OCI-LY1 (cell line): ENCODE results near the gene MMEL1.

ENCODE experiments used
- H2AFZ ChIP-seq: fragments of 200-600 bp; sonication (generic), shearing (Covaris generic); 2 replicates; pipeline ENCODE4 v1.6.0; 2014; ENCODE audit warnings: antibody characterized with exemption, mild to moderate bottlenecking, low read length
- H3F3A ChIP-seq: fragments of 200-600 bp; sonication (generic), shearing (Covaris generic); 2 replicates; pipeline ENCODE4 v1.6.0; 2014; ENCODE audit warnings: mild to moderate bottlenecking, antibody characterized with exemption, low read length, moderate library complexity; ENCODE audit not compliant: insufficient read depth
- H3K27ac ChIP-seq: fragments of 200-600 bp; sonication (generic); 2 replicates; pipeline ENCODE4 v1.5.1; 2014; ENCODE audit warnings: low read length, mixed run types, mild to moderate bottlenecking, low read depth; ENCODE audit not compliant: poor library complexity, severe bottlenecking
- H3K27me3 ChIP-seq: fragments of 200-600 bp; sonication (generic); 2 replicates; pipeline ENCODE4 v1.6.0; 2014; ENCODE audit warnings: antibody characterized with exemption, mild to moderate bottlenecking, low read length, moderate library complexity; ENCODE audit not compliant: insufficient read depth
- H3K36me3 ChIP-seq: fragments of 200-600 bp; sonication (generic); 2 replicates; pipeline ENCODE4 v1.6.1; 2014; ENCODE audit warnings: mild to moderate bottlenecking, antibody characterized with exemption, low read length, moderate library complexity, mixed read lengths; ENCODE audit not compliant: insufficient read depth
- H3K4me1 ChIP-seq: fragments of 200-600 bp; sonication (generic); 2 replicates; pipeline ENCODE4 v1.5.1; 2014; ENCODE audit warnings: mild to moderate bottlenecking, low read length, moderate library complexity; ENCODE audit not compliant: insufficient read depth, severe bottlenecking
- H3K4me2 ChIP-seq: fragments of 200-600 bp; sonication (generic), shearing (Covaris generic); 2 replicates; pipeline ENCODE4 v1.6.1; 2014; ENCODE audit warnings: low read length
- H3K4me3 ChIP-seq: fragments of 200-600 bp; sonication (generic); 2 replicates; pipeline ENCODE4 v1.5.1; 2014; ENCODE audit warnings: low read length, low read depth, mild to moderate bottlenecking, mixed read lengths; ENCODE audit not compliant: poor library complexity, severe bottlenecking
- H3K79me2 ChIP-seq: fragments of 200-600 bp; shearing (Covaris generic); 2 replicates; pipeline ENCODE4 v1.6.1; 2016; ENCODE audit warnings: mixed run types, low read length, mixed read lengths; ENCODE audit not compliant: insufficient read depth
- H3K9ac ChIP-seq: fragments of 200-600 bp; sonication (generic), shearing (Covaris generic); 2 replicates; pipeline ENCODE4 v1.6.1; 2014; ENCODE audit warnings: mild to moderate bottlenecking, low read length, mixed read lengths
- H3K9me2 ChIP-seq: fragments of 200-600 bp; sonication (generic), shearing (Covaris generic); 2 replicates; pipeline ENCODE4 v1.6.1; 2014; ENCODE audit warnings: low read depth, mild to moderate bottlenecking, low read length, mixed read lengths
- H3K9me3 ChIP-seq: fragments of 200-600 bp; shearing (Covaris generic); 2 replicates; pipeline ENCODE4 v1.6.1; 2014; ENCODE audit warnings: low read length, mixed read lengths
- H4K20me1 ChIP-seq: fragments of 200-600 bp; sonication (generic), shearing (Covaris generic); 2 replicates; pipeline ENCODE4 v1.6.0; 2016; ENCODE audit warnings: mild to moderate bottlenecking, low read length; ENCODE audit not compliant: insufficient read depth
- CTCF ChIP-seq: fragments of 200-600 bp; sonication (generic), shearing (Covaris generic); IDR thresholded peaks from 2 replicates; pipeline ENCODE4 v1.5.1; 2017; ENCODE audit warnings: mild to moderate bottlenecking, antibody characterized with exemption, low read length, moderate library complexity, mixed read lengths
- EZH2 ChIP-seq: fragments of 200-600 bp; sonication (generic), shearing (Covaris generic); IDR thresholded peaks from 2 replicates; pipeline ENCODE4 v1.8.0; 2017; ENCODE audit warnings: borderline replicate concordance, mixed run types, mild to moderate bottlenecking, antibody characterized with exemption, low read length, moderate library complexity, mixed read lengths

The MMEL1 gene

DNA sequence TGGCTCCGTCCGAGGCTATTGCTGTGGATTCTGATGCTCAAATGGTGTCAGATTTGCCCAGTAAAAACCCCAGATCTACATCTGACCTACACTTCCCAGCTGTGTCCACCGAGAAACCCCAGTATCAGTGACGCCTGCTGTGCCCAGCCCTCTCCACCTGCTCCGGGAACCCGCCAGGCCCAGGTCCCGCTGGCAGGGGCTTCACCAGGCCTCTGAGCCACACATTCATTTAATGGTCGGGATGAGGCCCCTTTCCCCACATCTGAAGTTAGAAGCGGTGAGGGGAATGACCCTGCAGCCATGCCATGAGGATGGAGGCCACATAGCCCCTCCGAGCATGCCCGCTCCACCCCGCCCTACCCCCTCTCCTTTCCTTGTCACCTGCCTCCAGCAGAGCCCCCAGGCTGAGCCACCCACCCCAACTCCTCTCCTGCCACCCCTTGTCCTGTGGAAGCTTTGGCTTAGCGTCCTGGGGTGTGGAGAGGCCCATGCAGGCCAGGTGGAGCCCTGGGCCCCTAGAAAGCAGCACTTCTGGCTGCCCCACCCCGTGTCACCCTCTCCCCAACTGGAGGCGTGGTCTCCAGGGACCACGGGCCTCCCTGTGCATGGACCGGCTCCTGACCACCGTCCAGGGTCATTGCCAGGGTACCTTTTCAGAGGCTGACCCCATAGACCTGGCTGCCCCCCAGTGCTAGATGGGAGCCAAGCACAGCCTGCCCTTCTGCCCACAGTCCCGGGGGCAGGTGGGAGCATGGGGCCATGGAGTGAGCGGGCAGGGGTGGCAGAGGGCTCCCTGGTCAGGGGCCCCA, 68.6 kb downstream of the MMEL1 start:
- H3K9me2 ChIP-seq: no peaks in the 10 kb centered on the region
- H3K4me3 ChIP-seq: no peak overlapping the region
- H3K27ac ChIP-seq: no peak overlapping the region
- H3K9ac ChIP-seq: no peak overlapping the region
- H3K4me2 ChIP-seq: no peak overlapping the region
- H3K79me2 ChIP-seq: no peaks in the 10 kb centered on the region
- no peaks in the 10 kb centered on the region for H3F3A ChIP-seq
- no peak overlapping the region for H2AFZ ChIP-seq
- no peaks in the 10 kb centered on the region; the same call in 1 of the 2 replicates for H3K27me3 ChIP-seq
- H3K9me3 ChIP-seq: no peaks in the 10 kb centered on the region
- H3K4me1 ChIP-seq: no peaks in the 10 kb centered on the region
- H4K20me1 ChIP-seq: no peaks in the 10 kb centered on the region
- no peak for TF ChIP-seq EZH2
- no peak for TF ChIP-seq CTCF
- no peaks in the 10 kb centered on the region for H3K36me3 ChIP-seq

- H2AFZ ChIP-seq: no peak overlapping the region
- no peaks in the 10 kb centered on the region for H3K79me2 ChIP-seq
- no peak for TF ChIP-seq CTCF
- no peak for TF ChIP-seq EZH2
- H3K9ac ChIP-seq: no peak overlapping the region
- H3K36me3 ChIP-seq: no peaks in the 10 kb centered on the region
- no peaks in the 10 kb centered on the region for H4K20me1 ChIP-seq
- H3K4me3 ChIP-seq: no peak overlapping the region
- H3K27ac ChIP-seq: no peak overlapping the region
- no peaks in the 10 kb centered on the region for H3K4me1 ChIP-seq
- no peak overlapping the region for H3K4me2 ChIP-seq
- no peaks in the 10 kb centered on the region for H3K9me2 ChIP-seq
- no peaks in the 10 kb centered on the region; the same call in 1 of the 2 replicates for H3K27me3 ChIP-seq
- H3K9me3 ChIP-seq: no peaks in the 10 kb centered on the region
- no peaks in the 10 kb centered on the region for H3F3A ChIP-seq
Measured at GRCh38 chr1:2563205-2563604, 69.6 kb downstream of the MMEL1 start.

GRCh38 chr1:2561898-2562895, 70.6 kb downstream of the MMEL1 start:
- Histone ChIP-seq H3K79me2 (no peaks in the 10 kb centered on the region), H3F3A (no peaks in the 10 kb centered on the region), H2AFZ (no peak overlapping the region), H3K4me2 (no peak overlapping the region), H3K9ac (no peak overlapping the region), H3K9me3 (no peaks in the 10 kb centered on the region), H3K27me3 (no peaks in the 10 kb centered on the region; the same call in 1 of the 2 replicates), H3K9me2 (no peaks in the 10 kb centered on the region), H3K4me3 (no peak overlapping the region), H3K4me1 (no peaks in the 10 kb centered on the region), H3K36me3 (no peaks in the 10 kb centered on the region), H3K27ac (no peak overlapping the region), H4K20me1 (no peaks in the 10 kb centered on the region)
- TF ChIP-seq CTCF (peak; percentile 46), EZH2 (no peak)
